Mucosa of gallbladder (tissue), 1 donor: ENCODE results near the gene MAST4. TPM values are rescaled to one million over a fixed set of nuclear protein-coding genes. Genes with fewer than 3 reads are reported as not detected.
"Not testable (repeated sequence)": the region's sequence is repeated elsewhere in the genome, so short reads cannot be mapped to it uniquely, and the experiment has no call there.

ENCODE experiments used
- DNase-seq: peaks from one replicate; pipeline ENCODE4 v3.0.0-alpha.2; 2020; ENCODE audit warnings: low spot score
- total RNA-seq: library from RNA; stranded (reverse); gene quantifications from one replicate; pipeline ENCODE4 v1.2.1, GENCODE V29; 2021
- donor health status: DM: no; HTN: no; CAD: no.

MAST4 gene
- total RNA-seq, 1 donor from 2014 or later: 30.5 TPM

GRCh38 chr5:67123819-67124218, 527.6 kb downstream of the MAST4 start:
- no peak for DNase-seq

- no peak for DNase-seq
These were observed 528.4 kb downstream of the MAST4 start for GRCh38 chr5:67124556-67124955.

GRCh38 chr5:67127347-67127895, 531.2 kb downstream of the MAST4 start:
- not testable (repeated sequence) for DNase-seq

DNA sequence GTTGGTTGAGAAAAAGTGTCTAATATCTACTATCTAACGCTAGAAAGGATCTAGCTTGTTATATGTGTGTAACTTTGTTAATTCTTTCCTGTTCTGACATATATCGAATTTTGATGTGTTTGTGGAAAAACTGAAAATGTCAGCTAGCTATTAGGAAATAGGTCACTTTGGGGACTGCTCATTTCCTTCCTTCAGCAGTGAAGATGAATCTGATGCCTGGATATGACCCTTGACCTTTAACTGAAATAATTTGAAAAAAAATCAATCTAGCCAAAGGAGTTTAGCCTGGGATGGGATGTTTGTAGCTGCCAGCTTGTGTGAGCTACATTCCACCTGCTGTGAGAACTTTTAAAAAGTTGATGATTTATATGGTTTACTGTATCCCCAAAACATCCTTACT, 533.6 kb downstream of the MAST4 start:
- no peak for DNase-seq

- DNase-seq: no peak
These were observed 537.0 kb downstream of the MAST4 start for GRCh38 chr5:67133217-67133616.

GRCh38 chr5:67133776-67134175, 537.6 kb downstream of the MAST4 start:
- no peak for DNase-seq

GRCh38 chr5:67135381-67135984, 539.3 kb downstream of the MAST4 start:
- DNase-seq: no peak

DNA sequence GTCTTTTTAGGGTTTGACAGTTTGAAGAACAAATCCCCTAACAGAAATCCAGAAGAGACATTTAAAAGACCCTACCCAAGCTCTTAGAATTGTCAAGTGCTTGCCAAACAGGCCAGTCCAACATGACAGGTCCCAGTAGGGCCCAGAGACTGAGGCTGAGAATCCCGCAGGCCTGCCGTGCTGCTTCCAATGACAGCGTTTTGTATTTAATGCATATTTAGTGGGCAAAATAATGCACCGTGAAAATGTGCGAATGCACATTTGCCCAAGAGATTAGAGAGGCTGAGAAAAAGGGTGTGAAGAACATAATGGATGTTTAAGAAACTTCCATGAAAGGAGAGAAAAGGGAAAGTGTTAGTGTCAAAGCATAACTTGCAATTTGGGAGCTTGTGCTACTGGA, 542.8 kb downstream of the MAST4 start:
- no peak for DNase-seq

DNA sequence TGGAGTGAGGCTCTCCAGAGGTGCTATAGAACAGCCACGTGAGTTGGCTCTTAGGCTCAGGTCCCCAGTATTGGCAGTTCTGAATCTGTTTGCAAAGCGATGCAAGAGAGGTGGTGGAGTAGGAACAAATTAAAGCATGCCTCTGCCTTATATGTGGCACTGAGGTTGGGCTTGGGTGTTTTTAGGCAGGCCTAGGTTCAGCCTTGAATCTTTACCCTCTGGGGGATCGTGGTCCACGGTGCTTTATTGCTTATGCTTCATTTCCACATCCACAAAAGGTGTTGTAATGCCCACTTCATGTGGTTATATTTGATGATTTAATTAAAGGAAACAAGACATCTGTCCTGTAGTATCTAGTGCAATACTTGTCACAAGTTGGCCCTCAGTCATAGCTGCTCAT, 544.2 kb downstream of the MAST4 start:
- DNase-seq: no peak

DNA sequence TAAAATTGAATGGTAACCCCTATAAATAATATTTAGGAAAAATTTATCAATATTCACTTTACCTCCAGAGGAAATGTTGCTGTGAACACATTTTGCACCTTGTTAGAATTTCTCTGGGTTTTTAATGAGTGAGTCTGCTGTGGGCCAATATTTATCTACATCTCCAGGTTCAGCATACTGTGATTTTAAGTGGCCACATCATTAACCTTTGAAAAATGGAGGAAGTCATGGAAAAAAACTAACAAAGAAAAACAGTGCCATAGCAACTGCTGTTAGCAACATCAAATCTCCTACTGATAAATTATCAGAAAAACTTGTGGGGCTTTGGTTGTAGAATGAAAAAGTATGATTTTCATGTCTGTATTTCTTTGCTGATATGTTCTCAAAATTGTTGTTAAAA, 545.5 kb downstream of the MAST4 start:
- DNase-seq: no peak

GRCh38 chr5:67142816-67143215, 546.6 kb downstream of the MAST4 start:
- no peak for DNase-seq

DNA sequence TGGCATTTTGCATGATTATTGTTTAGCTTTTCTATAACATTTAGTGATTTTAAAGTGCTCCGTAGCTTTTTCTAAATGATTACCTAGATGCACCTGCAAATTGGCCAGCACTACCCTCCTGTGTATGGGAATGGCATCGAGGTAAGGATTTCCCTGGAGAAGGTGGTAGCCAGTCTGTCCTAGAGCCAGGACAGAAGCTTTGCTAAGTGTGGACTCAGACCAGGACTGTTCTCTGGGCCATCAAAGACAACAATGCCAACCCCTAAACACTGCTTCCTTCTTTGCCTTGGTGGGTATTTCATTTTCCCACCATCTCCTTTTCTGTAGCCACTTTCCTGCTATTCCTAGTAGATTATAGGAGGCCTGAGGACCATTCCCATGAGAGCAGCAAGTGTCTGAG, 547.4 kb downstream of the MAST4 start:
- DNase-seq: no peak

- DNase-seq: peak; percentile 40
These were observed 548.0 kb downstream of the MAST4 start for GRCh38 chr5:67144183-67144639.

- DNase-seq: no peak
These were observed 550.4 kb downstream of the MAST4 start for GRCh38 chr5:67146574-67146973.

GRCh38 chr5:67146981-67147380, 550.8 kb downstream of the MAST4 start:
- no peak for DNase-seq

DNA sequence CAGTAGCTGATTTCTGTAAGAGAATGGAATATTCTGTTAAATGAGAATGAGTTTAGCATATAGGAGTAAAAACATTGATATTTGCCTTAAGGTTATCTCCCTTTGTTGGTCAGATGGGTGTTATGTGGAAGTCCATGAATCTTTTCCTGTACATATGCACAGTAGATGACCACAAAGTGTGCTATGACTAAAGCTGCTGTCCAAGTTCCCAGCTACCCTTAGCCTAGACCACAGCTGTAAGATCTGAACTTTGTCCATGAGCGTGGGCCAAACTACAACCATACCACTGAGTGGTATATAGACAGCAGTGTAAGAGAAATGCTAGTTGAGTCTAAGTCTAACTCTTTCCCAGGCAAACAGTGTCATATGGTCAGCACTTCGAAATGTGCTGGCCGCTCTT, 551.6 kb downstream of the MAST4 start:
- no peak for DNase-seq

- DNase-seq: no peak
These were observed 553.1 kb downstream of the MAST4 start for GRCh38 chr5:67149057-67149950.

GRCh38 chr5:67149951-67150523, 553.8 kb downstream of the MAST4 start:
- no peak for DNase-seq

DNA sequence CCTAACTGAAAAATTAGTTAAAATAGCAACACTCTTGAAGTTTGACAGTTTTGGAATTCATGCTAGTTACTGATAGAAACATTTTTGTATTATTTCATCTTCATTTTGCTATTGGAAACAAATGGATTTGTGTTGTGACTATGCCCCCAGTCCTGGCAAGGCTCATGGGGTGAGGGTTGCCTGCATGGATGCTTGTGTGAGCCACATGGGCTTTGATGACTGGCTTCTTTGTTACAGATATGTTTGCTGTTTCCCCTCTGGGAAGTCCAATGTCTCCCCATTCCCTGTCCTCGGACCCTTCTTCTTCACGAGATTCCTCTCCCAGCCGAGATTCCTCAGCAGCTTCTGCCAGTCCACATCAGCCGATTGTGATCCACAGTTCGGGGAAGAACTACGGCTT, 556.2 kb downstream of the MAST4 start:
- DNase-seq: no peak

- no peak for DNase-seq
These were observed 557.1 kb downstream of the MAST4 start for GRCh38 chr5:67153292-67153691.

GRCh38 chr5:67154556-67155206, 558.5 kb downstream of the MAST4 start:
- no peak for DNase-seq

DNA sequence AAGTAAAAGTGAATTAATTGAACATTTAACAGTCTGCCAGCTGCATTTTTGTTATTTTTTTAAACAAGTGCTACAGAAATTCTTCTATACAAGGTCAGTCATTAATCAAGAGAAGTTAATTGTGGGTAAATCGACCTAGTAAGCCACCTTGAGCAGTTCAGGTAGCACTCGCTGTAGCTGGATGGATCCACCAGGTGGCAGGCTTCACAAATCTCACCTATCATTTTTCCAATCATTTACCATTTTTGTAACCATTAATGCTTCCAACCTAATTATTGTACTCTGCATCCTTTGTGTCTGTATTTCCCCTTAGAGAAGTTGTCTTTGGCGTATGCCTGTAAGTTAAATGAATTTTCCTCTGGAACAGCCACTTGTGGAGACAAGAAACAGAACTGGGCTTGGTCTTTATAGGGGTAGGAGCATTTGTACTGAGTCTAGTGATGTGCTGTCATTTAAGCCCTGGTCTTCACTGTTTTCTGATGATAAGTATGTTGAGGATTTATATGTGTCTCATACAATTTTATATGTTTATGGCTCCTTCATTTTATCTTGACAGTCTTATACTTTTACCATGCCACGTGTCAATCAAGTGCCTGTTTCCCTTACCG, 560.9 kb downstream of the MAST4 start:
- peak; percentile 46 for DNase-seq
